ENCODE results near the gene ADGRG2. TPM values are rescaled to one million over a fixed set of nuclear protein-coding genes. Genes with fewer than 3 reads are reported as not detected.

ADGRG2 gene
- total RNA-seq, 1 experiment from 2014 or later, result not detected

DNA sequence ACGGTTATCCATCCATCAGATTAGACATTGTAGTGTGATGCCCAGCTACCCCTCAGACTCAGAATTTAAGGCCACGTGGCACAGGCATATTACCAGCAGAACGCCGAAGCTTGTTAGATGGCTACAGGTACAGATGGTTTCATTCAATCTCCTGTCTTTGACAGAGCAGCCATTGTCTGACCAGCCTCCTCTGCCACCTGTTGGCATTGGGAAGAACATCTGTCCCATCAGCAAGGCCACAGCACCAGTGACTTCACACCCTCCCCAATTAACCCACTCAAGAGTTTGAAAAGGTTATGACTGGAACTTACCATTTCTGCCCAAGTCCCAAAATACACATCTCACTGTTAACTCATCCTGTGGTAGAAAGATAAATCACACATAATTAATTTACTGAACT lies 116.4 kb downstream of the ADGRG2 start (continued):
- TF ChIP-seq, protein P1, sequence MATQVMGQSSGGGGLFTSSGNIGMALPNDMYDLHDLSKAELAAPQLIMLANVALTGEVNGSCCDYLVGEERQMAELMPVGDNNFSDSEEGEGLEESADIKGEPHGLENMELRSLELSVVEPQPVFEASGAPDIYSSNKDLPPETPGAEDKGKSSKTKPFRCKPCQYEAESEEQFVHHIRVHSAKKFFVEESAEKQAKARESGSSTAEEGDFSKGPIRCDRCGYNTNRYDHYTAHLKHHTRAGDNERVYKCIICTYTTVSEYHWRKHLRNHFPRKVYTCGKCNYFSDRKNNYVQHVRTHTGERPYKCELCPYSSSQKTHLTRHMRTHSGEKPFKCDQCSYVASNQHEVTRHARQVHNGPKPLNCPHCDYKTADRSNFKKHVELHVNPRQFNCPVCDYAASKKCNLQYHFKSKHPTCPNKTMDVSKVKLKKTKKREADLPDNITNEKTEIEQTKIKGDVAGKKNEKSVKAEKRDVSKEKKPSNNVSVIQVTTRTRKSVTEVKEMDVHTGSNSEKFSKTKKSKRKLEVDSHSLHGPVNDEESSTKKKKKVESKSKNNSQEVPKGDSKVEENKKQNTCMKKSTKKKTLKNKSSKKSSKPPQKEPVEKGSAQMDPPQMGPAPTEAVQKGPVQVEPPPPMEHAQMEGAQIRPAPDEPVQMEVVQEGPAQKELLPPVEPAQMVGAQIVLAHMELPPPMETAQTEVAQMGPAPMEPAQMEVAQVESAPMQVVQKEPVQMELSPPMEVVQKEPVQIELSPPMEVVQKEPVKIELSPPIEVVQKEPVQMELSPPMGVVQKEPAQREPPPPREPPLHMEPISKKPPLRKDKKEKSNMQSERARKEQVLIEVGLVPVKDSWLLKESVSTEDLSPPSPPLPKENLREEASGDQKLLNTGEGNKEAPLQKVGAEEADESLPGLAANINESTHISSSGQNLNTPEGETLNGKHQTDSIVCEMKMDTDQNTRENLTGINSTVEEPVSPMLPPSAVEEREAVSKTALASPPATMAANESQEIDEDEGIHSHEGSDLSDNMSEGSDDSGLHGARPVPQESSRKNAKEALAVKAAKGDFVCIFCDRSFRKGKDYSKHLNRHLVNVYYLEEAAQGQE (IDR thresholded peaks at IDR 0.05; ENCODE audit: low read depth), result no peak
- no peak for TF ChIP-seq EZH2phosphoT487 (IDR thresholded peaks at IDR 0.05; ENCODE audit: borderline replicate concordance)
- TF ChIP-seq, protein P2, sequence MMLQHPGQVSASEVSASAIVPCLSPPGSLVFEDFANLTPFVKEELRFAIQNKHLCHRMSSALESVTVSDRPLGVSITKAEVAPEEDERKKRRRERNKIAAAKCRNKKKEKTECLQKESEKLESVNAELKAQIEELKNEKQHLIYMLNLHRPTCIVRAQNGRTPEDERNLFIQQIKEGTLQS (IDR thresholded peaks at IDR 0.05), result no peak
- TF ChIP-seq POLR2AphosphoS5 (IDR thresholded peaks at IDR 0.05; ENCODE audit: low read depth, low read length), result no peak
- TF ChIP-seq TCF7L2 (IDR thresholded peaks at IDR 0.05; ENCODE audit: borderline replicate concordance, extremely low read depth, insufficient read depth, insufficient read length), result no peak
- TF ChIP-seq, protein P3, sequence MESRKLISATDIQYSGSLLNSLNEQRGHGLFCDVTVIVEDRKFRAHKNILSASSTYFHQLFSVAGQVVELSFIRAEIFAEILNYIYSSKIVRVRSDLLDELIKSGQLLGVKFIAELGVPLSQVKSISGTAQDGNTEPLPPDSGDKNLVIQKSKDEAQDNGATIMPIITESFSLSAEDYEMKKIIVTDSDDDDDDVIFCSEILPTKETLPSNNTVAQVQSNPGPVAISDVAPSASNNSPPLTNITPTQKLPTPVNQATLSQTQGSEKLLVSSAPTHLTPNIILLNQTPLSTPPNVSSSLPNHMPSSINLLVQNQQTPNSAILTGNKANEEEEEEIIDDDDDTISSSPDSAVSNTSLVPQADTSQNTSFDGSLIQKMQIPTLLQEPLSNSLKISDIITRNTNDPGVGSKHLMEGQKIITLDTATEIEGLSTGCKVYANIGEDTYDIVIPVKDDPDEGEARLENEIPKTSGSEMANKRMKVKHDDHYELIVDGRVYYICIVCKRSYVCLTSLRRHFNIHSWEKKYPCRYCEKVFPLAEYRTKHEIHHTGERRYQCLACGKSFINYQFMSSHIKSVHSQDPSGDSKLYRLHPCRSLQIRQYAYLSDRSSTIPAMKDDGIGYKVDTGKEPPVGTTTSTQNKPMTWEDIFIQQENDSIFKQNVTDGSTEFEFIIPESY (IDR thresholded peaks at IDR 0.05; ENCODE audit: extremely low read depth, insufficient replicate concordance, low read length), result no peak
- no peak for TF ChIP-seq SP1 (IDR thresholded peaks at IDR 0.05; ENCODE audit: low read depth)
- no peak for TF ChIP-seq POLR2A (IDR thresholded peaks at IDR 0.05; ENCODE audit: borderline replicate concordance, extremely low read depth, insufficient read depth, insufficient read length)
- TF ChIP-seq RAD21 (IDR thresholded peaks at IDR 0.05; ENCODE audit: low read depth), result peak; percentile 42

Data from HCT116 (cell line).